ENCODE results near the gene MTCH2. TPM values are rescaled to one million over a fixed set of nuclear protein-coding genes. Genes with fewer than 3 reads are reported as not detected.

Gene MTCH2
- polyA plus RNA-seq, 1 donor (not counting 4 experiments of a cell fraction or from before 2014, with no cell fraction given), result 185 TPM

DNA sequence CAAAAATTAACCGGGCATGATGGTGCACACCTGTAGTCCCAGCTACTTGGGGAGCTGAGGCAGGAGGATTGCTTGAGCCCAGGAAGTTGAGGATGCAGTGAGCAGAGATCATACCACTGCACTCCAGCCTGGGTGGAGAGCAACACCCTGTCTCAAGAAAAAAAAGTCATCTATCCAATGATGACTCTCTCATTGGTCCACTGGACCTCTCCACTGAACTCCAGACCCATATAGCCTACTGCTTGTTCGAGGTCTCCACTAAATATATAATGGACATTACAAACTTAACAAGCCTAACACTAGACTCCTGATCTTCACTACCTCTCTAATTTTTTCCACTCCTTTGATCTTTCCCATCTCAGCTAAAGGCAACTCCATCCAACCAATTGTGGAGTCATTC, 33.5 kb upstream of the MTCH2 start:
- dilution Hi-C loops (cut with MboI; ENCODE audit: extremely low pct_ligation_motif_present, low sequenced_read_pairs), result no loop called here
- Histone ChIP-seq H3K9ac (ENCODE audit: control insufficient read depth, extremely low read depth, insufficient read depth, low read length) (no peak overlapping the region), H3K36me3 (ENCODE audit: control insufficient read depth in 2 of 2, extremely low read depth in 1 of 2, insufficient read depth in 2 of 2, low read length in 2 of 2) (no peaks in the 10 kb centered on the region), H2AFZ (ENCODE audit: control insufficient read depth, low read length) (no peak overlapping the region), H3K4me1 (ENCODE audit: control insufficient read depth, extremely low read depth, insufficient read depth, low read length) (peaks cover 6% of the 10 kb centered on the region), H3K27me3 (ENCODE audit: control insufficient read depth, extremely low read depth, insufficient read depth, low read length) (no peaks in the 10 kb centered on the region), H3K4me3 (ENCODE audit: control insufficient read depth in 2 of 3, extremely low read depth in 1 of 3, insufficient read depth in 2 of 3, low read depth in 1 of 3, low read length in 3 of 3) (no peak overlapping the region), H3K9me1 (ENCODE audit: control insufficient read depth, extremely low read depth, insufficient read depth, low read length) (no peaks in the 10 kb centered on the region), H3K9me3 (ENCODE audit: control insufficient read depth, low read depth, low read length) (no peaks in the 10 kb centered on the region), H4K20me1 (ENCODE audit: control insufficient read depth, extremely low read depth, insufficient read depth, low read length) (no peaks in the 10 kb centered on the region), H3K27ac (ENCODE audit: control insufficient read depth, insufficient read depth, low read length) (no peak overlapping the region), H3K4me2 (ENCODE audit: control insufficient read depth, extremely low read depth, insufficient read depth, low read depth, low read length) (no peak overlapping the region), H3K79me2 (ENCODE audit: control insufficient read depth, insufficient read depth, low read length) (no peaks in the 10 kb centered on the region)
- FAIRE-seq (no peak), DNase-seq (ENCODE audit: low read depth, low spot score) (no peak)
- TF ChIP-seq EZH2 (IDR thresholded peaks at IDR 0.05; ENCODE audit: low read length), result no peak
- TF ChIP-seq, protein P1, sequence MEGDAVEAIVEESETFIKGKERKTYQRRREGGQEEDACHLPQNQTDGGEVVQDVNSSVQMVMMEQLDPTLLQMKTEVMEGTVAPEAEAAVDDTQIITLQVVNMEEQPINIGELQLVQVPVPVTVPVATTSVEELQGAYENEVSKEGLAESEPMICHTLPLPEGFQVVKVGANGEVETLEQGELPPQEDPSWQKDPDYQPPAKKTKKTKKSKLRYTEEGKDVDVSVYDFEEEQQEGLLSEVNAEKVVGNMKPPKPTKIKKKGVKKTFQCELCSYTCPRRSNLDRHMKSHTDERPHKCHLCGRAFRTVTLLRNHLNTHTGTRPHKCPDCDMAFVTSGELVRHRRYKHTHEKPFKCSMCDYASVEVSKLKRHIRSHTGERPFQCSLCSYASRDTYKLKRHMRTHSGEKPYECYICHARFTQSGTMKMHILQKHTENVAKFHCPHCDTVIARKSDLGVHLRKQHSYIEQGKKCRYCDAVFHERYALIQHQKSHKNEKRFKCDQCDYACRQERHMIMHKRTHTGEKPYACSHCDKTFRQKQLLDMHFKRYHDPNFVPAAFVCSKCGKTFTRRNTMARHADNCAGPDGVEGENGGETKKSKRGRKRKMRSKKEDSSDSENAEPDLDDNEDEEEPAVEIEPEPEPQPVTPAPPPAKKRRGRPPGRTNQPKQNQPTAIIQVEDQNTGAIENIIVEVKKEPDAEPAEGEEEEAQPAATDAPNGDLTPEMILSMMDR (optimal IDR thresholded peaks at IDR 0.05 in 1 of 3, IDR thresholded peaks at IDR 0.05 in 1 of 3, conservative IDR thresholded peaks at IDR 0.05 in 1 of 3; ENCODE audit: extremely low read depth in 1 of 3, insufficient read depth in 2 of 3, low read length in 3 of 3), result no peak

DNA sequence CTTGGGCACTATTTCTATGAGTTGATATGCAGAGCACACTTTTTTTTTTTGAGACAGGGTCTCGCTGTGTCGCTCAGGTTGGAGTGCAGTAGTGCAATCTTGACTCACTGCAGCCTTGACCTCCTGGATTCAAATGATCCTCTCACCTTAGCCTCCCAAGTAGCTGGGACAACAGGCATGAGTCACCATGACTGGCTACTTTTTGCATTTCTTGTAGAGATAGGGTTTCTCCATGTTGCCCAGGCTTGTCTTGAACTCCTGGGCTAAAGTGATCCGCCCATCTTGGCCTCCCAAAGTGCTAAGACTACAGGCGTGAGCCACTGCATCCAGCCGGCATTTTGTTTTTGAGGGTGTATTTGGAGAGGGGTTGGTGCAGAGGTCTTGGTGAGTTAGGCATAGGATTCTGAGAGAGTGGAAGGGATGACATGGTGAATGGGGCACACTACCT, 29.9 kb upstream of the MTCH2 start:
- Histone ChIP-seq H3K9ac (ENCODE audit: control insufficient read depth, extremely low read depth, insufficient read depth, low read length) (no peak overlapping the region), H3K9me1 (ENCODE audit: control insufficient read depth, extremely low read depth, insufficient read depth, low read length) (no peaks in the 10 kb centered on the region), H4K20me1 (ENCODE audit: control insufficient read depth, extremely low read depth, insufficient read depth, low read length) (no peaks in the 10 kb centered on the region), H3K36me3 (ENCODE audit: control insufficient read depth in 2 of 2, extremely low read depth in 1 of 2, insufficient read depth in 2 of 2, low read length in 2 of 2) (no peaks in the 10 kb centered on the region), H3K4me1 (ENCODE audit: control insufficient read depth, extremely low read depth, insufficient read depth, low read length) (peaks cover 6% of the 10 kb centered on the region), H2AFZ (ENCODE audit: control insufficient read depth, low read length) (peak overlapping the region; percentile 40), H3K9me3 (ENCODE audit: control insufficient read depth, low read depth, low read length) (no peaks in the 10 kb centered on the region), H3K27me3 (ENCODE audit: control insufficient read depth, extremely low read depth, insufficient read depth, low read length) (no peaks in the 10 kb centered on the region), H3K27ac (ENCODE audit: control insufficient read depth, insufficient read depth, low read length) (peak overlapping the region; percentile 26), H3K4me2 (ENCODE audit: control insufficient read depth, extremely low read depth, insufficient read depth, low read depth, low read length) (no peak overlapping the region), H3K4me3 (ENCODE audit: control insufficient read depth in 2 of 3, extremely low read depth in 1 of 3, insufficient read depth in 2 of 3, low read depth in 1 of 3, low read length in 3 of 3) (no peak overlapping the region), H3K79me2 (ENCODE audit: control insufficient read depth, insufficient read depth, low read length) (no peaks in the 10 kb centered on the region)
- no peak for TF ChIP-seq EZH2 (IDR thresholded peaks at IDR 0.05; ENCODE audit: low read length)
- FAIRE-seq (peak; percentile 5), DNase-seq (ENCODE audit: low read depth, low spot score) (no peak)
- dilution Hi-C loops (cut with MboI; ENCODE audit: extremely low pct_ligation_motif_present, low sequenced_read_pairs), result no loop called here

DNA sequence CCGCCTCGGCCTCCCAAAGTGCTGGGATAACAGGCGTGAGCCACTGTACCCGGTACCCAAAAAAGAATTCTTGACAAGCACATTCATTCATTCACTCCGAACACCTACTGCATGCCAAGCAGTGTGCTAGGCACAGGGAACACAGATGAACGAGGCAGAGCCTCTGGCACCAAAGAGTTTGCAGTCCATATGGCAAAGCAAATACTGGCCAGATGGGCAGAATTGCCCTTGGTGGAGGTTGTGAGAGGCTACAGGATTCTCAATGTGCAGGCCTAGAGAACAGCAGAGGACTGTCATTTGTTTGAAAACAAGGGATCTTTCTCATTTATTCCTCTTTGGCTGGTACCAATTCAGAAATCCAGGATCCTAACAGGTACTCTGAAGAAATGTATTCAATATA, 27.5 kb upstream of the MTCH2 start:
- Histone ChIP-seq H3K79me2 (ENCODE audit: control insufficient read depth, insufficient read depth, low read length) (no peaks in the 10 kb centered on the region), H3K27me3 (ENCODE audit: control insufficient read depth, extremely low read depth, insufficient read depth, low read length) (no peaks in the 10 kb centered on the region), H3K27ac (ENCODE audit: control insufficient read depth, insufficient read depth, low read length) (no peak overlapping the region), H4K20me1 (ENCODE audit: control insufficient read depth, extremely low read depth, insufficient read depth, low read length) (no peaks in the 10 kb centered on the region), H3K9ac (ENCODE audit: control insufficient read depth, extremely low read depth, insufficient read depth, low read length) (no peak overlapping the region), H3K36me3 (ENCODE audit: control insufficient read depth in 2 of 2, extremely low read depth in 1 of 2, insufficient read depth in 2 of 2, low read length in 2 of 2) (no peaks in the 10 kb centered on the region), H3K4me2 (ENCODE audit: control insufficient read depth, extremely low read depth, insufficient read depth, low read depth, low read length) (no peak overlapping the region), H3K9me3 (ENCODE audit: control insufficient read depth, low read depth, low read length) (no peaks in the 10 kb centered on the region), H3K9me1 (ENCODE audit: control insufficient read depth, extremely low read depth, insufficient read depth, low read length) (no peaks in the 10 kb centered on the region), H2AFZ (ENCODE audit: control insufficient read depth, low read length) (no peak overlapping the region), H3K4me1 (ENCODE audit: control insufficient read depth, extremely low read depth, insufficient read depth, low read length) (peaks cover 9% of the 10 kb centered on the region), H3K4me3 (ENCODE audit: control insufficient read depth in 2 of 3, extremely low read depth in 1 of 3, insufficient read depth in 2 of 3, low read depth in 1 of 3, low read length in 3 of 3) (no peak overlapping the region)
- dilution Hi-C loops (cut with MboI; ENCODE audit: extremely low pct_ligation_motif_present, low sequenced_read_pairs), result no loop called here
- FAIRE-seq, result no peak
- DNase-seq (ENCODE audit: low read depth, low spot score), result no peak
- no peak for TF ChIP-seq EZH2 (IDR thresholded peaks at IDR 0.05; ENCODE audit: low read length)
- TF ChIP-seq, protein P1 (optimal IDR thresholded peaks at IDR 0.05 in 1 of 3, IDR thresholded peaks at IDR 0.05 in 1 of 3, conservative IDR thresholded peaks at IDR 0.05 in 1 of 3; ENCODE audit: extremely low read depth in 1 of 3, insufficient read depth in 2 of 3, low read length in 3 of 3), result no peak

Measured in keratinocyte (primary cell).